Cortex of kidney (tissue), 1 donor: ENCODE results near the gene TXNDC16.

ENCODE experiments used
- DNase-seq: peaks from one replicate; lab custom pipeline; 2025; lab: John Stamatoyannopoulos, UW

Gene TXNDC16

DNA sequence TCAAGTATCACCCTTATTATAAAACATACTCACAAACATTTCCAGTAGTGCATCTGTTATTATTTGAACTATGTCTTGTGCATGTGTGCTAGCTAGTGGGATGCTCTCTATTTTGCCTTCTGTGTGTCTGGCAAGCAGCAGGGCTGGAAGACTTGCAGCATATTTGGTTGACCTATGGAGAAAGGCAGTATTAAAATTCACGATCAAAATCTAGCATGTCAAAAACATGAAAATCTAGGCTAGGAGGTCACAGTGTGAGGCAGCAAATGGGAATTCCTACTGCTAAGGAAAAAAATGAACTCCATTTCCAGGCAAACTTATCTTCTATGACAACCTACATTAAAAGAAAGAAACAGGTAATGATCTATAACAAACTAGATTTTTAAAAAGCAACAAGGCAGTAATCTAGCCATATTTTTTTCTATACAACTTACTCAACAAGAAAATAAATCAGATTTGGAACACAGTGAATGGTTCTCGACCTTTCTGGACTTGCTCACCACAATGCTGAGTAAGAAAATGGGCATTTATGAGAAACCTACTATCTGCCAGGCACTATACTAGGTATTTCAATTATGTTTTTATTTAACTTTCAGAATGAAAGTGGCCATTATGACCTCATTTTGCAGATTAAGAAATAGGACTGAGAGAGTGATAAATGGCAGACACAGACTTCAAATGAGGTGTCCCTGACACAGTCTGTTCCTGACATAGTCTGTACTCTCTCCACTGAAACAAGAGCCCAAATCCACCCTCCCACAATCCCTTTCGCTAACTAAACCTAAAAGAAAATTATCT lies 96.8 kb downstream of the TXNDC16 start:
- no peak for DNase-seq

- no peak for DNase-seq
Observed at GRCh38 chr14:52447236-52447635, 105.1 kb downstream of the TXNDC16 start.

DNA sequence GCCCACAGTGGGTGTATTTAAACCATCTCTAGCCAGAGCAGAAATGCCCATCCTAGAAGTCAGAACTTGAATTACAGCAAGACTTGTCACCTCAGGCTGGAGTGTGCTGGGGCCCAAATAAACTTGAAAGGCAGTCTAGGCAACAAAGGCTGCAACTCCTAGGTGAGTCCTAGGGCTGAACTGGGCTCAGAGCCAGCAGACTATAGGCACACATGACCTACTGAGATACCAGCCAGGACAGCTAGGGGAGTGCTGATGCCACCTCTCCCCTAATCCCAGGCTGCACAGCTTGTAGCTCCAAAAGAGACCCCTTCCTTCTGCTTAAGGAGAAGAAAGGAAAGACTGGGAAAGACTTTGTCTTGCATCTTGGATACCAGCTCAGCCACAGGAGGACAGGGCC lies 106.0 kb downstream of the TXNDC16 start:
- DNase-seq: no peak

DNA sequence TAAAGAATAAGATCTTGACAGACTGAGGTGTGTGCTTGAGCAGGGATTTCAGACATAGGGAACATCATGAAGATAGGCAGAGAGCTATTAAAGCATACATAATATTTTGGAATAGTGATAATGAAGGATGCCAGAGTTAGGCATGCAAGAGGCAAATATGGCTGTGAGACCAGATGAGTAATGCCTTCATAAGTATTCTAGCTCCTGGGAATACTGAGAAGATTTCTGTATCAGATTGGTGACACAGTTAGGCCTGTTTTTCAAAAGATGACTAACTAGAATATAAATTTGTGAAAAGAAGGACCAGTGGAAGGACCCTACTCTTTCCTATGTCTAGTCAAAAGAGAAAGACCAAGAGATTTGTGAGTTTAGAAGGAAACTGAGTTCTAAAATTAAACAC lies 108.8 kb downstream of the TXNDC16 start:
- no peak for DNase-seq

DNA sequence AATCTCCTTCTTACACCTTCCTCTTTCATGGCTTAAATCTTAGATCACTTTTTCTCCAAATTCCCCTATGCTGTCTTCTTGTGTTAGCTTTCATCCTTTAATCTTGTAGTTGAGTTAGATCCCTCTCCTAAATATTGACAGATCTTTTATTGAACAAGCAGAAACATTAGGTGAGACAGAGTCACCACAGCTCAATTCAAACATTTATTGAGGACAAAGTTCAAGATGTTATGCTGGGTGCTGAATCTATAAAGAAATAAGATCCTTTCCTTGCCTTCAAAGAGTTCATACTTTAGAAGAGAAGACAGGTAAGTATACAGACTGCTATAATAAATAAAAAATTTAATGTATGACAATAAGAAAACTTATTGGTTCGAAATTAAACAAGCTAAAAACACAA lies 109.7 kb downstream of the TXNDC16 start:
- DNase-seq: no peak

GRCh38 chr14:52442166-52442565 lies 110.1 kb downstream of the TXNDC16 start:
- no peak for DNase-seq

GRCh38 chr14:52439476-52439875 lies 112.8 kb downstream of the TXNDC16 start:
- DNase-seq: no peak

- DNase-seq: no peak
Observed at GRCh38 chr14:52434955-52435354, 117.3 kb downstream of the TXNDC16 start.

DNA sequence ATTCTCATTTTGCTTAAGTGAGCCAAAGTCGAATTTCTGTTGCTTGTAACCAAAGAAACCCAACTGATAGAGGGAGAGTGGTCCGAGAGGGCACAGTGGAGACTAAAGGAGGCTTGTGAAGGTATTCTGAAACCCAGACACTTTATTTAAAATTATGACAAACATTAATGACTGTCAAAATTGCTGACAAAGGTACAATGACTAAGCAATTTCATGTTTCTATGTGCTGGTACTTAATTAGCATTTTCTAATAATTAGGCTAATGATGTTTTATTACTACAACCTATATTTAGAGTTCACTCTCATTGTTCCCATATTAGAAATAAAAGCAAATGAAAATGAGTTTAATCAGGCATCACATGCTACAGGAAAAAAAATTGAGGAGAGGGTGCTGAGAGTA lies 121.8 kb downstream of the TXNDC16 start:
- DNase-seq: no peak

GRCh38 chr14:52429451-52429850 lies 122.9 kb downstream of the TXNDC16 start:
- DNase-seq: no peak

- DNase-seq: no peak
Observed at GRCh38 chr14:52427460-52427859, 124.8 kb downstream of the TXNDC16 start.

DNA sequence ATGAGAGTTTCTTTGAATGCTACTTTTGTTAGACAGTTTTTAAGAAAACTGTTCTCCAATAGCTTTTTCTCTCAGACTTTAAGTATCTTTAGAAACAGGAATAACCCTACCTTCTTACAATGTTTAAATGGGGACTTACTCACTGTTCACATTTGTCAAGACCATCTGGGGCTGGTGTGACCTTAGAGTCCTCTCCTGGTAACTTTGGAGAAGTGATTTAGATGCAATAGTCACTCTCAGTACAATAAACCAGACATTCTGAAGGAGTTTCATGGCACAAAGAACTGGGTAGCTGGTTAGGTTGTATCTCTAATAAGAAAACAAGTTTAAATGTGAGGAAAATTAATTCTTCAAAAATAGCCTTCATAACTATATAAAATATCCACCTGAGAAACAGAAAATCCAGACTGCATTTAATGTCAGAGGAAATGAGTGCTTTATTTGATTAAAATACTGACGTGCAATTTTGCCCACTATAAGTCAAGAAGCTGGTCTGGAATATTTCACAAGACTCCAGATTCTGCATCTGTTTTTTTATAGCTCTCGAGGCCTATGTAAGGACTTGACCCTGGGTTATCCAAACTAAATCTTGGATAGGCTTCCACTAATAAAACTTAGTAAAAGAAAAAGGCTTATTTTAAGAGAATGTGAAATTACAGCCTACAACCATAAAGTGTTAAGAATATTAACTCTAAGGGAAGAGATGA lies 129.5 kb downstream of the TXNDC16 start:
- DNase-seq: no peak

DNA sequence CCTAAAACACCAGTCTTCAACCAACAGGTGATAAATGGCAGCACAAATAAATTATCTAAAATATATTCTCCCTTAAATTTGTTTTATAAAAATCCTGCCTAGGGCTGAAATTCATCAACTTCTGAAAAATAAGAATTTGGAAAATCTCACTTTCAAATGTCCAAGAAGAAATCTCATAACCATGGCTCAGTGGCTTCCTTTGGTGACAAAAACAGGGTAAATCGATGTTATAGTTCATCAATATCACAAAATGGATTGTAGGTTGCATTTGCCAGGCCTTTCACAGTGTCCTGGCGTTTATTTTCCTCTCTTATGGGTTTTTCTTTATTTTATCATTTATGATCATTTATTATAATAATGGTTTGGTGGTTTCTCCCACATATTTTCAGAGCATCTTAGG lies 135.2 kb downstream of the TXNDC16 start:
- no peak for DNase-seq

DNA sequence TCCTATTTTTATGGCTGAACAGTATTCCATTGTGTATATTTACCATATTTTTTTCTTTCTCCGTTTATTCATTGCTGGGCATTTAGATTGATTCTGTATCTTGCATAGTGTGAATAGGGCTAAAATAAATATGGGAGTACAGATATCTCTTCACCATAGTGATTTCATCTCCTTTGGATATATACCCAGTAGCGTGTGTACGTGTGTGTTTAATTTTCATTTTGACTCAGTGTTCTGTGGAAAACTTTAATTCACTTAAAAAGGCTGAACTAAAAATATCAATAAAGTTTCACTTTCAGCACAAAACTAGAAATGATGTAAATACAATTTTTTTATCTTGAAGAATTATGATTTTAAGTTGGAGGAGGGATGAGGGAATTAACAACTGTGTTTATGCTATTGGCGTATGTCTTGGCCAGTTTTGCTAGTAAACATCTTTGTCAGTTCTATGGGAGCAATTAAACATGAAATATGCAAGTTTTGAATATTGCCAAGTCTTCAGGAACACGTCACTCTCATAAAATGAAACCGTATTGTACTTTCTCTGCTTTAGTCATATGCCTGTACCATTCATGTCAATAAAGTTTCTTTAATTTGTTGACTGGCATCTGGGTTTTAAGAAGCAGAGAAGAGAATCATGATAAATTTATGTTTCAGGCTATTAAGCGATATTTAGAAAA lies 138.4 kb downstream of the TXNDC16 start:
- no peak for DNase-seq

DNA sequence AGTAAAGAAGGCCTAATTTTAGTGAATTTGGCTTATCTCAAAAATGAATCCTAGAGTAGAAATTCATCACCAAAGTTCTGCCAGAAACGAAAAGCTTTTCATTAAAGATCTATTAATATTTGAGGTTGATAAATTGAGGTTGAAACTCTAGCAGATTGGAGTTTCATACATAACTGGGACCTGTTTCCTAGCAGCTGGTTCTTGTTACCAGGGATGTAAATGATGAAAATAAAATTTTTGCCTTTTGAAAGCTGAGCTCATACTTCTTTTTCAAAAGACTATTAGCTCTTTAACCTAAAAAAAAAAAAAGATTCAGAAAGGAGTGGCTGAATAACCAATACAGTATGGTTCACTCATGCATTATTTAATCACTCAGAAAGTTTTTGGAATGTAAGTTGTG lies 139.9 kb downstream of the TXNDC16 start:
- no peak for DNase-seq

DNA sequence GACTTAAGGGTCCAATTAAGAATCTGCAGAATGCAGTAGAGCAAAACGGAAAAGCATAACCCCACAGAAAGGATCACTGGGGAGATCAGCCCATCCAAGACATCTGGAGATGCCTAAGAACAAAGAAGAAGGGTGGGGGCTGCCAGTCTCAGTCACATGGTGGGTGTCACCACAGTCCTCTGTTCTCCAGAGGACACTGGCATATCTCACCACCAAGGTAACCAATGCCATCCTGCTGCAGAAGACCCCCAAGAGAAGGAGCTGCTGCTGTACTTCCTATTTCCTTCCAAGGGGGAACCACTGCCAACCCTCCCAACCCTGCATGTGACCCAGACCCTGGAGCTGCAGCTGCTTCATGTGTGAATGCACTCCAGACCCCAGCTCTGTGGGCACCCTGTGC lies 147.0 kb downstream of the TXNDC16 start:
- no peak for DNase-seq

- no peak for DNase-seq
Observed at GRCh38 chr14:52402812-52403526, 149.3 kb downstream of the TXNDC16 start.

DNA sequence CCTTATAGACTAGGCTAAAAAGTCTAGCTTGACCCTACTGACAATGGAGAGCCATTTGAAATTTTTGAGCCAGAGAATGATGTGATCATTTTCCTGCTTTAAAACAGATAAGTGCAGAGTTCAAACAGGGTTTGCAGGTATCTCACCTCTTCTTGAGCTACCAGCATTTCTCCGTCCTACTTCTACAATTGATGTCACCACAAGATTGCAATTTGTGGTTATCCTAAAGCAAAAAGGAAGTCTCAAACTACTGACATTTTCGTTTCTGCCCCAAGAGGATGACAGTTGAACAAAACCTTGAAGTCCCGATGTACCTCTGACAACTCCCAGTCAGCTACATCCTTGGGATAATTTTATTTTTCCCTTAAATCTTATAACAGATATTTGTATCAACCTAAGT lies 151.5 kb downstream of the TXNDC16 start:
- no peak for DNase-seq

- no peak for DNase-seq
Observed at GRCh38 chr14:52399921-52400595, 152.2 kb downstream of the TXNDC16 start.

- DNase-seq: no peak
Observed at GRCh38 chr14:52399104-52399503, 153.2 kb downstream of the TXNDC16 start.

GRCh38 chr14:52397844-52398243 lies 154.5 kb downstream of the TXNDC16 start:
- DNase-seq: no peak

DNA sequence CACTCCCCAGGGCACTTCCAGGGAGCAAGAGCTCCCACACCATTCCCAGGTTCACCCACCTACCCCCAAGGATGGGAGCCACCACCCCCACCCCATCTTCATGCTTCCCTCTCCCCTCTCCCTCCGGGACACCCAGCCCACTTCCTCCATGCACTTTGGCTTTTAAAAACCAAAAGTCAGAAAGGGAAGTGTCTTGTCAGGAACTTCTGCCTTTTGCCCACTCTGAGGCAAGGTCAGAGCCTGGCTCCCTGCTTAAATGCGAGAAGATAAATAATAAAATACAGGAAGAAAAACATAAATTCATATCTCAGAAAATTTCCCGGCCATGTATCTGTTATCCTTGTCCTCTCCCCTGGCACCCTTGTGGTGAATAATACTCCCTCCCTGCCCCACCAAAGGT lies 156.6 kb downstream of the TXNDC16 start:
- DNase-seq: no peak
